ENCODE results near the gene DSC3.

GRCh38 chr18:31064130-31064529, 21.6 kb upstream of the DSC3 start:
- TF ChIP-seq EZH2 (IDR thresholded peaks at IDR 0.05; ENCODE audit: borderline replicate concordance, low read depth, low read length, severe bottlenecking) (no peak), CTCF (IDR thresholded peaks at IDR 0.05; ENCODE audit: borderline replicate concordance, extremely low read depth, low read length, poor library complexity, severe bottlenecking) (no peak)

Data from DND-41 (cell line).